Fibroblast of skin of right biceps (primary cell): ENCODE data around the gene PXMP4.
A peak's percentile ranks its signal among the peaks of the same experiment; 100 is the strongest.

Source experiments
- DNase-seq: peaks from one replicate; pipeline ENCODE4 v3.0.0-alpha.2; 2013

The PXMP4 gene

GRCh38 chr20:33653218-33653899 is 66.8 kb downstream of the PXMP4 start:
- peak; percentile 62 for DNase-seq
